NCI-H345 treated with DMSO at 0.1 percent for 48 hours (cell line): ENCODE results near the gene EME1.

ENCODE experiments used
- DNase-seq: peaks from one replicate; lab custom pipeline; 2025; ENCODE audit not compliant: unreplicated experiment; lab: John Stamatoyannopoulos, UW

The EME1 gene

DNA sequence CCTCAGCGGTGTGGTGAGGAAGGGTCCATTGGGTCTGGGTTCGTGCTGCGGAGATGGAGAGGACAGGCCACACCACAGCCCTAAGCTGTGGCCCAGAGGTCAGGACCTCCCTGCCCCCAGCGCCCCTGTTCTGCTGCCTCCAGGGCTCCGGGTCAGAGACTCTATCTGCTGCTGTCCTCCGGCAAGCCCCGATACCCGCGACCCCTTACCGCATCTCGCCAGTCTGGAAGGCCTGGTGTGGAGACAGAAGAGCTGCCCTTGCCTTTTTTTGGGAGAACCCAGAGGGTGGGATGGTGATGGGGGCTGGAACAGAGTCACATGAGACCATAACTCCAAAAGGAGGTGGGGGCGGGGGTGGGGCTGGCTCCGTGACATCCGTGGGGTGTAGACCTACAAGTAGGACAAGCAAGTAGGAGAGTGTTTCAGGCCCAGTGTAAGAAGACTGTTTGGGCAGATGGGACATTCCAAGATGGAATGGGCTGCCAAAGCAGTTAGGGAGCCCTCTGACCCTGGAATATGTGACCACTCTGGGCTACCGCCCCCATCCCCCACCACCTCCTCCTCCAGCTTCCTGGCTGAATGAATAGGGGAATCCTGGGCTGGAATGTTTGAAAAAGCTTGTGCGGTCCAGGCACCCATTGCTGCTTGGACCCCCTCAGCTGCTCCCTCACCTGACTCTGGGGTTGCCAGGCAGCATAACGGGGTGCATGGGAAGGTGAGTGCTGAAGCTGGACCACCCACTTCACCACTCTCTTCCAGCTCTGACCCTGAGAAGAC is 25.7 kb upstream of the EME1 start:
- DNase-seq: no peak

GRCh38 chr17:50347894-50348291 is 25.1 kb upstream of the EME1 start:
- DNase-seq: no peak

GRCh38 chr17:50348522-50349242 is 24.3 kb upstream of the EME1 start:
- no peak for DNase-seq

DNA sequence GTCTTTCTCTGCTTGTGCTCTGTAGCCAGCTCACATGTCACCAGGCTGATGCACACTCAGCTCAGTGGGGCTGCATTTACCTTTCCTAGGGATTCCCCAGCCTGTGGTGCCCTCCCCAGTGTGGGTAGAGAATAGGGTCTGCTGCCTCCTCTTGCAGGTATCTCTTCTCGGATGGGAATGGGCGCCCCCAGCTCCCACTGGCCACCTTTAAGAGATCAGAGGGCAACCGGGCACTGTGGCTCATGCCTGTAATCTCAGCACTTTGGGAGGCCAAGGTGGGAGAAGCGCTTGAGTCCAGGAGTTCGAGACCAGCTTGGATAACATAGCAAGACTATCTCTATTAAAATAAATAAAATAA is 23.8 kb upstream of the EME1 start:
- no peak for DNase-seq

DNA sequence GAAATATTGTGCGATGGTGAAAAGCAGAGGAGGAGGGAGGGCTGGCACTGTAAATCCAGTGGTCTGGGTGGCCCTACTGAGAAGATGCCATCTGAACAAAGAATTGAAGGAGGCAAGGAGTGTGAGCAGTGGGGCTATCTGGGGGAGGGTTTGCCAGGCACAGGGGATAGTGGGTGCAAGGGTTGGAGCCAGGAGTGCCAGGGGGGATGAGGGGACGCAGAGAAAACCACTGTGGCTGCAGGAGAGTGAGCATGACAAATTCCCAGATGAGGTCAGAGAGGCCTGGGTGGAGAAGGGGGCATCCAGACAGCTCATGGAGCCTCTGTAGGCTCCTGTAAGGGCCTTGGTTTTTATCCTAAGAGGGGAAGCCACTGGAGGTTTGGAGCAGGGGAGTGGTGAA is 22.3 kb upstream of the EME1 start:
- DNase-seq: no peak

GRCh38 chr17:50352072-50352692 is 20.8 kb upstream of the EME1 start:
- DNase-seq: no peak

GRCh38 chr17:50352693-50353599 is 20.1 kb upstream of the EME1 start:
- no peak for DNase-seq

GRCh38 chr17:50353600-50354195 is 19.3 kb upstream of the EME1 start:
- DNase-seq: no peak

DNA sequence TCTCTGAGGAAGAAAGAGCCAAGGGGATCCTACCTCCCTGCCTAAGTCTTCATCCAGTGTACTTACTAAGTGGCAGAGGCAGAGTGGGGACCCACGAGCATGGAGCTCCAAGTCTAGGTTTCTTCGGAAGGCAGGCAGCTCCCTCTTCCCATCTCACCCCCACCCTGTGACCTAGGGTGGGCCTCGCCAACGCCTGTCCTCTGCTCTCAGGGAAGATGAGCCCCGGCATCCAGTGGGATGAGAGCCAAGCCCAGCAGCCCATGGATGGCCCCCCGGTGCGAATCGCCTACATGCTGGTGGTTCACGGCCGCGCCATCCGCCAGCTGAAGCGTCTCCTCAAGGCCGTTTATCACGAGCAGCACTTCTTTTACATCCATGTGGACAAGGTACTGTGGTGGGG is 18.8 kb upstream of the EME1 start:
- no peak for DNase-seq

GRCh38 chr17:50354776-50355175 is 18.3 kb upstream of the EME1 start:
- DNase-seq: no peak

- no peak for DNase-seq
Observed at GRCh38 chr17:50355336-50355700, 17.7 kb upstream of the EME1 start.

DNA sequence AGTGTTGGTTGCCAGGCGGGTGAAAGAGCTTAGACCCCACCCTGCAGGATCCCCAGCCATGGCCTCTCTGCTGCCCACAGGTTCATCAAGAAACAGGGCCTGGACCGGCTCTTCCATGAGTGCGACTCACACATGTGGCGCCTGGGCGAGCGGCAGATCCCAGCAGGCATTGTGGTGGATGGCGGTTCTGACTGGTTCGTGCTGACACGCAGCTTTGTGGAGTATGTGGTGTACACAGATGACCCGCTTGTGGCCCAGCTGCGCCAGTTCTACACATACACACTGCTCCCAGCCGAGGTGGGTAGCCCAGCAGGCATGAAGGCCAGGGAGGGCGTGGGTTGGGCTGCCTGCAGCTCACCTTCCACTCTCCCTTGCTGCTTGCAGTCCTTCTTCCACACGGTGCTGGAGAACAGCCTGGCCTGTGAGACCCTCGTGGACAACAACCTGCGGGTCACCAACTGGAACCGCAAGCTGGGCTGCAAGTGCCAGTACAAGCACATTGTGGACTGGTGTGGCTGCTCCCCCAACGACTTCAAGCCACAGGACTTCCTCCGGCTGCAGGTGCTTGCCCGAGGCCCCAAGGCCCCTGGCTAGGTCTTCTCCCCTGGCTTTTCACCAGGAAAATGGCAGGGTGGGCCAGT is 17.2 kb upstream of the EME1 start:
- DNase-seq: no peak

- no peak for DNase-seq
Observed at GRCh38 chr17:50356418-50356817, 16.6 kb upstream of the EME1 start.

GRCh38 chr17:50356892-50357510 is 16.0 kb upstream of the EME1 start:
- DNase-seq: no peak

DNA sequence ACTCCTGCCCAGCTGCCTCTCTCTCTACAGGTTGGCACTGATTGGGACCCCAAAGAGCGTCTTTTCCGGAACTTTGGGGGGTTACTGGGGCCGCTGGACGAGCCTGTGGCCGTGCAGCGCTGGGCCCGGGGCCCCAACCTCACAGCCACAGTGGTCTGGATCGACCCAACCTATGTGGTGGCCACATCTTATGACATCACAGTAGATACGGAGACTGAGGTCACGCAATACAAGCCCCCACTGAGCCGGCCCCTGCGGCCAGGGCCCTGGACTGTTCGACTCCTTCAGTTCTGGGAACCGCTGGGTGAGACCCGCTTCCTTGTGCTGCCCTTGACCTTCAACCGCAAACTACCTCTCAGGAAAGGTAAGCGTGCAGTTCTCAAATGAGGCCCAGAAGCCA is 14.9 kb upstream of the EME1 start:
- no peak for DNase-seq

DNA sequence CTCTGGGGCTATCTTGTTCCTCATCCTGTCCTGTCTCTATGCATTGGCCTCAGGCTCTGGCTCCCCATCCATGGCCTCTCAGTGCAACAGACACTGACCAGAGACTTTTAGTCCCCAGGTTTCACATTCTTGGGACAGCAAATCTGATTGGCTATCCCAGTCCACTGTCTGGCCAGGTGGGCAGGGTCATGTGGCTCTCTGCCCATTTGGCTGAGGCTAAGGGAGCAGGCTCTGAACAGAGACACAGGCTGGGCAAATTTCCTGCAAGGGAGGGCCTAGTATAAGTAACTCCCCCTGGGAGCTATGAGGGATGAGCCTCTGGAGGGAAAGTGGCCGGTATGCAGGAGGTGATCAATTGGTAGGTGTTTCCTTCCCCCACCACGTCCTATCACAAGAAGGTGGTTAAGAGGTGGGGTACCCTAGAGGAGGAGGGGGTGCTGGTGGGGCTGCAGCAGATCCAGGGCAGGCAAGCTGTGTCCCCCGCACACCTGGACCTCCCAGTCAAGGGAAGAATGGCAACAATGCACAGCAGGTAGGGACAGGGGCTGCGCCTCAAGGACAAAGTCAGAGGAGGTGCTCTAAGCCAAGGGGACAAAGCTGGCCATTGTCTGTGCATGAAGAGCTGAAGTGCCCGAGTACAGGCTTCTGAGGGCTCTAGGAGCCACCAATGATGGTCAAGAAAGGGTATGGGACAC is 13.9 kb upstream of the EME1 start:
- DNase-seq: no peak

- DNase-seq: no peak
Observed at GRCh38 chr17:50359998-50360461, 13.0 kb upstream of the EME1 start.

DNA sequence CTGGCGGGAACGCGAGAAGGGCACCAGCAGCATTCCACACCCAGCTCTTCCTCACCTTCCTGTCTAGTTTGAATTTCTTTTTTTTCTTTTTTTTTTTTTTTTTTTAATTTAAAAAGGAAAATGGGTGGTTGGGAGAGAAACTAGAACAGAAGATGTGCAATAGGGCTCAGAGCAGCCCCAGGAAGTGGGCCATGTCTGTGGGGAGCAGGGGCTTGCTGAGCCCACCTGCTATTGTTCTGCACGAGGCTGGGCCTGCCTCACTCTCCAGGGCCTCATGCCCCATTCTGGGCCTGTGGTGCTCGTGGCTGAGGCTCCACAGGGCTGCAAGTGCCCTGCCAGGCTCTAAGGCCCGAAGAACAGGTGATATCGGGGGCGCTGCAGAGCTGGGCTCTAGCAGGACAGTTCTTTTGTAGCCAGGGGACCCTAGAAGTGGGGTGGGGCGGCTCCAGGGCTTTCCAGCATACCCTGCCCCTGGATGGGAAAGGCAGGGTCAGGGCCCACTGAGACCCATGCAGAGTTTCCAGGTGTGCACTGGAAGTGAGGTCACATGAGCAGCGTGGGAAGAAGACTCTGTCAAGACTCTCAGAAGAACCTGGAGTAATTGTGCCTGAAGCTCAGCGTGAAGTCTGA is 12.4 kb upstream of the EME1 start:
- DNase-seq: no peak
